A549 (cell line): ENCODE results near the gene TCAIM.

Source experiments
- CTCF ChIP-seq: fragments of >200 bp; sonication (Bioruptor Twin); formaldehyde crosslinking; IDR thresholded peaks from 3 replicates; pipeline ENCODE4 v1.5.1; 2016
- EHF ChIP-seq: fragments of 250-450 bp; sonication (Bioruptor Pico); IDR thresholded peaks from 2 replicates; pipeline ENCODE4 v1.5.0; 2020; ENCODE audit warnings: mild to moderate bottlenecking
- EP300 ChIP-seq, 2 experiments: fragments of >200 bp; sonication (Bioruptor Twin); formaldehyde crosslinking; IDR thresholded peaks; 2 replicates in 1 of 2; 3 replicates in 1 of 2; pipeline ENCODE4 v1.6.1; 2016 to 2017
- HMGXB4 ChIP-seq: fragments of 250-450 bp; sonication (Bioruptor Pico); IDR thresholded peaks from 2 replicates; pipeline ENCODE4 v1.5.0; 2021; ENCODE audit warnings: mild to moderate bottlenecking, moderate library complexity, borderline replicate concordance
- KDM5A ChIP-seq: fragments of 200-600 bp; sonication (generic); IDR thresholded peaks from 2 replicates; pipeline ENCODE4 v1.6.1; 2016; ENCODE audit warnings: antibody characterized with exemption, mild to moderate bottlenecking
- MAX ChIP-seq: IDR thresholded peaks from 2 replicates; pipeline ENCODE4 v1.6.1; 2012
- MYC ChIP-seq: IDR thresholded peaks from 2 replicates; pipeline ENCODE4 v1.6.1; 2012; ENCODE audit warnings: mild to moderate bottlenecking, inconsistent platforms, low read length, improper control_type of control experiment, borderline replicate concordance
- POLR2A ChIP-seq: IDR thresholded peaks from 2 replicates; pipeline ENCODE4 v1.6.1; 2012; ENCODE audit warnings: mild to moderate bottlenecking, low read length
- REST ChIP-seq: fragments of 200-600 bp; sonication (generic); IDR thresholded peaks from 2 replicates; pipeline ENCODE4 v1.6.1; 2016; ENCODE audit warnings: antibody characterized with exemption, mild to moderate bottlenecking, moderate library complexity

- no peak for TF ChIP-seq MAX
- no peak for TF ChIP-seq REST
- no peak for TF ChIP-seq POLR2A
- no peak for TF ChIP-seq CTCF
- no peak for TF ChIP-seq HMGXB4
- no peak for TF ChIP-seq KDM5A
- TF ChIP-seq MYC, result no peak
- no peak for TF ChIP-seq EP300 (IDR thresholded peaks at IDR 0.05)
- no peak for TF ChIP-seq EHF (CRISPR knock-in tag)
Observed at GRCh38 chr3:44396200-44397171, 57.9 kb downstream of the TCAIM start.
